ENCODE results near the gene TCN1.
"Not testable (repeated sequence)": the region's sequence is repeated elsewhere in the genome, so short reads cannot be mapped to it uniquely, and the experiment has no call there.

Gene TCN1

GRCh38 chr11:59866397-59866796 is at the start of gene TCN1:
Gene TCN1 (minus strand): TSS chr11:59866487. CDS start chr11:59866470, 17 bp downstream.
- H3K4me3 ChIP-seq (ENCODE audit: low read depth, low read length): no peak within 1 kb of the TSS
- no peak for DNase-seq (ENCODE audit: low read depth)

GRCh38 chr11:59903569-59903968 is 37.3 kb upstream of the TCN1 start:
- DNase-seq (ENCODE audit: low read depth); H3K4me3 ChIP-seq (ENCODE audit: low read depth, low read length): not testable (repeated sequence)

- H3K4me3 ChIP-seq (ENCODE audit: low read depth, low read length): no peak overlapping the region
- DNase-seq (ENCODE audit: low read depth): peak; percentile 13
Observed at GRCh38 chr11:59901306-59901705, 35.0 kb upstream of the TCN1 start.

GRCh38 chr11:59900366-59901126 is 34.3 kb upstream of the TCN1 start:
- H3K4me3 ChIP-seq (ENCODE audit: low read depth, low read length): no peak overlapping the region
- DNase-seq (ENCODE audit: low read depth): no peak

- no peak for DNase-seq (ENCODE audit: low read depth)
- H3K4me3 ChIP-seq (ENCODE audit: low read depth, low read length): no peak overlapping the region
Observed at GRCh38 chr11:59899532-59899931, 33.2 kb upstream of the TCN1 start.

- DNase-seq (ENCODE audit: low read depth): no peak
- no peak overlapping the region for H3K4me3 ChIP-seq (ENCODE audit: low read depth, low read length)
Observed at GRCh38 chr11:59898650-59899049, 32.4 kb upstream of the TCN1 start.

- H3K4me3 ChIP-seq (ENCODE audit: low read depth, low read length): no peak overlapping the region
- DNase-seq (ENCODE audit: low read depth): no peak
Observed at GRCh38 chr11:59898046-59898445, 31.8 kb upstream of the TCN1 start.

GRCh38 chr11:59894616-59895015 is 28.3 kb upstream of the TCN1 start:
- no peak for DNase-seq (ENCODE audit: low read depth)
- H3K4me3 ChIP-seq (ENCODE audit: low read depth, low read length): no peak overlapping the region

- DNase-seq (ENCODE audit: low read depth): no peak
Observed at GRCh38 chr11:59891781-59892181, 25.5 kb upstream of the TCN1 start.

GRCh38 chr11:59887156-59887555 is 20.9 kb upstream of the TCN1 start:
- not testable (repeated sequence) for H3K4me3 ChIP-seq (ENCODE audit: low read depth, low read length); DNase-seq (ENCODE audit: low read depth)

More at GRCh38 chr11:59891781-59892181, 25.5 kb upstream of the TCN1 start:
- H3K4me3 ChIP-seq (ENCODE audit: low read depth, low read length): no peak overlapping the region

- H3K4me3 ChIP-seq (ENCODE audit: low read depth, low read length): no peak overlapping the region
- no peak for DNase-seq (ENCODE audit: low read depth)
Observed at GRCh38 chr11:59883597-59883996, 17.3 kb upstream of the TCN1 start.

- DNase-seq (ENCODE audit: low read depth): no peak
- no peak overlapping the region for H3K4me3 ChIP-seq (ENCODE audit: low read depth, low read length)
Observed at GRCh38 chr11:59879567-59879966, 13.3 kb upstream of the TCN1 start.

GRCh38 chr11:59878575-59878974 is 12.3 kb upstream of the TCN1 start, which contains the start of gene OOSP3:
Gene OOSP3 (plus strand): TSS chr11:59878782. CDS start chr11:59878809, 27 bp downstream.
- H3K4me3 ChIP-seq (ENCODE audit: low read depth, low read length): no peak within 1 kb of the TSS
- DNase-seq (ENCODE audit: low read depth): no peak

- no peak for DNase-seq (ENCODE audit: low read depth)
- no peak overlapping the region for H3K4me3 ChIP-seq (ENCODE audit: low read depth, low read length)
Observed at GRCh38 chr11:59877784-59878183, 11.5 kb upstream of the TCN1 start.

- DNase-seq (ENCODE audit: low read depth): no peak
- no peak overlapping the region for H3K4me3 ChIP-seq (ENCODE audit: low read depth, low read length)
Observed at GRCh38 chr11:59877325-59877724, 11.0 kb upstream of the TCN1 start.

- H3K4me3 ChIP-seq (ENCODE audit: low read depth, low read length): no peak overlapping the region
- no peak for DNase-seq (ENCODE audit: low read depth)
Observed at GRCh38 chr11:59875856-59876519, 9.7 kb upstream of the TCN1 start.

- H3K4me3 ChIP-seq (ENCODE audit: low read depth, low read length): no peak overlapping the region
- DNase-seq (ENCODE audit: low read depth): no peak
Observed at GRCh38 chr11:59872076-59872475, 5.8 kb upstream of the TCN1 start.

GRCh38 chr11:59867946-59868345 is 1.7 kb upstream of the TCN1 start:
- no peak for DNase-seq (ENCODE audit: low read depth)
- no peak overlapping the region for H3K4me3 ChIP-seq (ENCODE audit: low read depth, low read length)

GRCh38 chr11:59866836-59867235 is 549 bp upstream of the TCN1 start:
- no peak overlapping the region for H3K4me3 ChIP-seq (ENCODE audit: low read depth, low read length)
- DNase-seq (ENCODE audit: low read depth): no peak

GRCh38 chr11:59865031-59865430 is 1.3 kb downstream of the TCN1 start:
- no peak for DNase-seq (ENCODE audit: low read depth)
- no peak overlapping the region for H3K4me3 ChIP-seq (ENCODE audit: low read depth, low read length)

- H3K4me3 ChIP-seq (ENCODE audit: low read depth, low read length): no peak overlapping the region
- no peak for DNase-seq (ENCODE audit: low read depth)
Observed at GRCh38 chr11:59862252-59862651, 4.0 kb downstream of the TCN1 start.
